NAMALWA (cell line): ENCODE measurements around the gene SCG5.

ENCODE experiments used
- DNase-seq: peaks from one replicate; pipeline ENCODE4 v3.0.0-alpha.2; 2015; ENCODE audit warnings: low spot score

SCG5 gene

GRCh38 chr15:32659340-32660155, 18.0 kb downstream of the SCG5 start:
- no peak for DNase-seq

- DNase-seq: no peak
These were observed 22.2 kb downstream of the SCG5 start for GRCh38 chr15:32663671-32664070.

- no peak for DNase-seq
These were observed 23.3 kb downstream of the SCG5 start for GRCh38 chr15:32664796-32665195.

GRCh38 chr15:32667321-32667720, 25.8 kb downstream of the SCG5 start:
- no peak for DNase-seq

- no peak for DNase-seq
These were observed 27.4 kb downstream of the SCG5 start for GRCh38 chr15:32668942-32669341.

GRCh38 chr15:32669896-32670611, 28.5 kb downstream of the SCG5 start:
- no peak for DNase-seq

GRCh38 chr15:32670623-32671022, 29.1 kb downstream of the SCG5 start:
- no peak for DNase-seq

- no peak for DNase-seq
These were observed 30.1 kb downstream of the SCG5 start for GRCh38 chr15:32671339-32672325.

- DNase-seq: no peak
These were observed 33.2 kb downstream of the SCG5 start for GRCh38 chr15:32674681-32675080.

GRCh38 chr15:32675466-32675865, 34.0 kb downstream of the SCG5 start:
- no peak for DNase-seq

- DNase-seq: no peak
These were observed 34.7 kb downstream of the SCG5 start for GRCh38 chr15:32676169-32676568.

- DNase-seq: no peak
These were observed 35.8 kb downstream of the SCG5 start for GRCh38 chr15:32677238-32677750.

- DNase-seq: no peak
These were observed 37.8 kb downstream of the SCG5 start for GRCh38 chr15:32679298-32679690.

- DNase-seq: no peak
These were observed 41.1 kb downstream of the SCG5 start for GRCh38 chr15:32682569-32682968.

- DNase-seq: no peak
These were observed 41.6 kb downstream of the SCG5 start for GRCh38 chr15:32682977-32683630.

GRCh38 chr15:32683906-32684584, 42.5 kb downstream of the SCG5 start:
- no peak for DNase-seq

GRCh38 chr15:32685576-32685975, 44.1 kb downstream of the SCG5 start:
- no peak for DNase-seq

- no peak for DNase-seq
These were observed 46.0 kb downstream of the SCG5 start for GRCh38 chr15:32687556-32687955.

GRCh38 chr15:32688151-32688639, 46.7 kb downstream of the SCG5 start:
- no peak for DNase-seq

GRCh38 chr15:32690941-32691688, 49.6 kb downstream of the SCG5 start:
- no peak for DNase-seq
